ENCODE data around the gene SEMA5A. TPM values are rescaled to one million over a fixed set of nuclear protein-coding genes. Genes with fewer than 3 reads are reported as not detected.

SEMA5A gene
- total and polyA plus RNA-seq, 11 donors: 4.6 to 71.5 (median 33.8) TPM

- TF ChIP-seq POLR2A (IDR thresholded peaks at IDR 0.05): no peak
- TF ChIP-seq CTCF (IDR thresholded peaks at IDR 0.05): no peak
- Histone ChIP-seq H3K36me3 (peaks cover 0 to 6% (median 0%) of the 10 kb centered on the region in 9 donors), H3K4me3 (no peak overlapping the region), H3K4me1 (peaks cover 0 to 13% (median 2%) of the 10 kb centered on the region in 12 donors), H3K27me3 (no peaks in the 10 kb centered on the region), H3K27ac (no peak overlapping the region), H3K9me3 (peaks cover 0 to 3% (median 0%) of the 10 kb centered on the region in 12 donors)
- DNase-seq: no peak
- ATAC-seq: no peak
- 62 to 88% (median 67%) methylated on average over 1 of the region's 1 CpG for WGBS, 4 donors
- intact Hi-C loops (cut with DNase I): loop anchor here in 3 of 10 donors (10.0 kb wide), 1 partner anchor 395 kb away; the partner anchor contains the start of gene SEMA5A (in 3 of the 3)
Observed at GRCh38 chr5:9149988-9150387, 395.9 kb downstream of the SEMA5A start.

DNA sequence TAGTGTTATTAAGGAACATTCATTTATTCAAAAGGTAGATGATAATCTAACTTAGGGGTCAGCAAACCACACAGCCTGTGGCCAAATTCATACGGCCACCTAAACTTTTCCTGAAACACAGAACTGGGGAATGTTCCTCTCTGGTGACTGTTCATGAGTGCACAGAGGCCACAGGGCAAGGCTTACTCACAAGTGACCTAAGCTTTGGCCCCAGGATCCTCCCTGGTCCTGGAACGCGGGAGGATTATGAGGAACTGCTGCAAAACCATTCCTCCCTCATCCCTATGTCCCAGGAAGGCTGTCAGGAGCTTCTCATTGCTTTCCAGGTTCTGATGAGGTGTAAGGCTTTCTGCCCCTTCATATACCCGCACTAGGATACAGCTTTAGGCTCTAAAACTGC lies 397.6 kb downstream of the SEMA5A start:
- ATAC-seq: no peak

GRCh38 chr5:9140711-9141110 lies 405.2 kb downstream of the SEMA5A start:
- no peaks in the 10 kb centered on the region for H3K27me3 ChIP-seq
- no peak overlapping the region for H3K27ac ChIP-seq
- intact Hi-C loops (cut with DNase I): no loop called here
- DNase-seq (no peak), ATAC-seq (no peak)
- H3K9me3 ChIP-seq: peaks cover 0 to 5% (median 0%) of the 10 kb centered on the region in 12 donors
- WGBS, 4 donors: 54 to 64% (median 62%) methylated on average over 5 of the region's 5 CpGs
- H3K36me3 ChIP-seq: peaks cover 0 to 3% (median 0%) of the 10 kb centered on the region in 9 donors
- H3K4me3 ChIP-seq: no peak overlapping the region
- TF ChIP-seq CTCF (IDR thresholded peaks at IDR 0.05): no peak
- no peak for TF ChIP-seq POLR2A (IDR thresholded peaks at IDR 0.05)
- H3K4me1 ChIP-seq: no peaks in the 10 kb centered on the region

More for the DNA sequence above, 397.6 kb downstream of the SEMA5A start:
- Histone ChIP-seq H3K27ac (no peak overlapping the region), H3K9me3 (peaks cover 0 to 5% (median 0%) of the 10 kb centered on the region in 12 donors), H3K36me3 (peaks cover 0 to 3% (median 0%) of the 10 kb centered on the region in 9 donors), H3K4me1 (peaks cover 0 to 13% (median 2%) of the 10 kb centered on the region in 12 donors), H3K27me3 (no peaks in the 10 kb centered on the region), H3K4me3 (no peak overlapping the region)
- intact Hi-C loops (cut with DNase I): no loop called here
- TF ChIP-seq POLR2A (IDR thresholded peaks at IDR 0.05) (no peak), CTCF (IDR thresholded peaks at IDR 0.05) (no peak)
- 75 to 89% (median 84%) methylated on average over 4 of the region's 4 CpGs for WGBS, 4 donors
- DNase-seq: no peak

DNA sequence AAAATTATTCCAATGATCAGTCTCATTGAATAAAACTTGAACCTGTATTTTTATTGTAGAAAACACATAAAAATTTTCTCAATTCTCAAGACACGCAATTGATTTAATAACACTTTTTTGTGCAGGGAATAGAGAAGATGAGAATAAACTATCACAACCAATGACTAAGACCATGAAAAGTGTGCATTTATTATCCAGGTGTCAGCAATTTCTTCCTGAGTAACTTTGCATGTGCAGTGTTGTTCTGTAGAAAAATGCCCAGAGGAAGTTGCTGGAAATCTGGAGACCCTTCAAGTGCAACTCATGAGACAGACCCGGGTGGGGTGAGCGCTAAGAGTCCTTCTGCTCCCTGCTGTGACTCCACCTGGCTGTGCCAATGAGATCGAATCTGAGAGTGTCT lies 405.7 kb downstream of the SEMA5A start:
- Histone ChIP-seq H3K36me3 (peaks cover 0 to 8% (median 0%) of the 10 kb centered on the region in 9 donors), H3K9me3 (peaks cover 0 to 4% (median 0%) of the 10 kb centered on the region in 12 donors), H3K4me1 (no peaks in the 10 kb centered on the region), H3K4me3 (no peak overlapping the region), H3K27ac (no peak overlapping the region), H3K27me3 (no peaks in the 10 kb centered on the region)
- ATAC-seq: no peak
- DNase-seq: no peak
- WGBS, 4 donors: 78 to 93% (median 86%) methylated on average over 4 of the region's 4 CpGs
- TF ChIP-seq CTCF (IDR thresholded peaks at IDR 0.05) (no peak), POLR2A (IDR thresholded peaks at IDR 0.05) (no peak)
- intact Hi-C loops (cut with DNase I): no loop called here
